NCI-H446 treated with DMSO at 0.1 percent for 48 hours (cell line): ENCODE measurements around the gene PLEKHH2.

Experiments used
- DNase-seq: peaks from one replicate; lab custom pipeline; 2025; lab: John Stamatoyannopoulos, UW

The PLEKHH2 gene

GRCh38 chr2:43812006-43812405 lies 174.9 kb downstream of the PLEKHH2 start:
- DNase-seq, result no peak

- no peak for DNase-seq
Measured at GRCh38 chr2:43812947-43813346, 175.9 kb downstream of the PLEKHH2 start.

GRCh38 chr2:43814711-43815110 lies 177.7 kb downstream of the PLEKHH2 start:
- no peak for DNase-seq
